ENCODE results near the gene LPGAT1.

DNA sequence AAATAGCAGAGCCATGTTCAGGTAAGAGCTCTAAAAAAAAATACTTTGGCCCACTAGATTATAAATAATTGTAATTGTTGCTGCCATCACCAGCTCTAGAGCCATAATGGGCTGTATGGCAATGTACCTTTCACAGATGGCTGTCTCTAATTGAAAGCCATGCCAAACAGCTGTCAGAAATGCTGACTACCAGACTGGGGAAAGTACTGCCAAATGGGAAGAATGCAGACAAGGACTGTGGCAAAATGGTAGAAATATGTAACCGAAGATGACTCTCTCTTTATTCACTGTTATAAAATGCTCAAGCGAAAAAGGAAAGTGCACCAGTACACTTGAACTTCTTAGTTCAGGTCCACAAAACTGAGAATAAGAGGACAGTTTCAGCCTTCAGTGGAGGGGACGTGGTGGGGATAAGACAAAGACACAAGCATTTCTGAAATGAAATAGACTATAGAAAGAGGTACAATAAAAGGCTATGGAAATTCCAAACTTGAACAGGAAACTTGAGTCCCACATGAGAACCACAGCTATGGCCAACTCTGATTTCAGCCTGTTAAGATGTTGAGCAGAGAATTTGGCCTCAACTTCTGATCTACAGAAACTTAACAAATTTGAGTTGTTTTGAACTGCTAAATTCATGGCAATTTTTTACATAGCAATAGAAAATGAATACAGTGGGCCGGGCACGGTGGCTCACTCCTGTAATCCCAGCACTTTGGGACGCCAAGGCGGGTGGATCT lies 46.5 kb upstream of the LPGAT1 start:
- no peak for TF ChIP-seq ATF3 (CRISPR knock-in tag; IDR thresholded peaks at IDR 0.05)
- no peak for TF ChIP-seq NR3C1 (CRISPR knock-in tag; IDR thresholded peaks at IDR 0.05)
- TF ChIP-seq ELF1 (CRISPR knock-in tag; IDR thresholded peaks at IDR 0.05): no peak
- no peak for TF ChIP-seq EP300 (IDR thresholded peaks at IDR 0.05; ENCODE audit: low read depth in 2 of 2, low read length in 2 of 2)
- no peak for TF ChIP-seq EP300 (CRISPR knock-in tag; IDR thresholded peaks at IDR 0.05; ENCODE audit: borderline replicate concordance)
- TF ChIP-seq RAD21 (CRISPR knock-in tag; IDR thresholded peaks at IDR 0.05): no peak
- TF ChIP-seq TCF7 (IDR thresholded peaks at IDR 0.05; ENCODE audit: low read depth): no peak
- no peak for TF ChIP-seq CTCF (CRISPR knock-in tag; IDR thresholded peaks at IDR 0.05)
- TF ChIP-seq ZNF138 (CRISPR knock-in tag; IDR thresholded peaks at IDR 0.05; ENCODE audit: low read depth): no peak

Data from HepG2 (cell line).